ENCODE results near the gene FRMD6. TPM values are rescaled to one million over a fixed set of nuclear protein-coding genes. Genes with fewer than 3 reads are reported as not detected.
"Not testable (repeated sequence)": the region's sequence is repeated elsewhere in the genome, so short reads cannot be mapped to it uniquely, and the experiment has no call there.

The FRMD6 gene
- total and polyA plus RNA-seq, 9 donors = 19.4 to 41.4 (median 27.1) TPM

DNA sequence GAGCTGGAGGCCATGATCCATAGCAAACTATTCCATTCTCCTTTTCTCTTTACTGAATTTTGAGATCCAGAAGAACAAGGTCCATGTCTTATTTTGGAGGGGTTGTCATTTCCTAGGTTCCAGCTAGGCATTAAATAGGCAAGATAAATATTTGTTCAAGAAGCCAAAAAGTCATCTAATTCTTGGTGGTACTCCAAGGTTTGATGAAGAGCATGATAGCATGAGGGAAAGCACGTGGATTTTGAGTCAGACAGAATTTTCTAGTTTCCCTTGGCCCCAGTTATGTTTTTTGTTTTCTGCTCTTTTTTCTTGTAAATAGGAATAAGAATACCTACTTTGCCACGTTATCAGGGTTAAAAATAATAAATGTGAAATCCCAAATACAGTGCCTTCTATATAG lies 25.5 kb upstream of the FRMD6 start:
- WGBS (ENCODE audit: insufficient coverage) = no CpG with 5 or more reads among the region's 2 CpGs
- no peaks in the 10 kb centered on the region for H3K36me3 ChIP-seq (ENCODE audit: control insufficient read depth, insufficient read depth, low read length)
- no peak overlapping the region for H3K27ac ChIP-seq (ENCODE audit: low read length)
- H3K4me1 ChIP-seq (ENCODE audit: control insufficient read depth, insufficient read depth, low read length) = no peaks in the 10 kb centered on the region
- no peaks in the 10 kb centered on the region for H3K27me3 ChIP-seq (ENCODE audit: control insufficient read depth, insufficient read depth, low read length)
- H3K4me3 ChIP-seq (ENCODE audit: low read length) = no peak overlapping the region
- H3K9me3 ChIP-seq (replicated peaks; ENCODE audit: control insufficient read depth, low read depth, low read length) = no peaks in the 10 kb centered on the region
- DNase-seq = no peak

DNA sequence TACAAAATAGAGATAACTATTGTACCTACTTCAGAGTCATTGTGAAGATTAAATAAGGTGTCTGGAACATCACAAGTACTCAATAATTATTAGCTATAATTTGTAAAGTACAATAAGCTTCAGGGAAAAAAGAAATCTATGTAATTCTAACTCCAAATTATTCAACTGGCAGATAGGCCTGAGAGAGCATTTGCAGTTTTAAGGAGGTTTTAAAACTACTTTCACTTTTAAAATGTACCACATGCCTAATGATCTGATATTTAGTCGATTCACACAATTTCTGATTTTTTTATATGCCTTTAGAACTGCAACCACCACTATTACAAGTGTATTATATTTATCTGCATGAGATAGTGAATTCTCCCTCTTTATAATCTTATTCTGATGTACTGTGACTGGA lies 24.9 kb upstream of the FRMD6 start:
- DNase-seq = no peak
- no peaks in the 10 kb centered on the region for H3K4me1 ChIP-seq (ENCODE audit: control insufficient read depth, insufficient read depth, low read length)
- H3K4me3 ChIP-seq (ENCODE audit: low read length) = no peak overlapping the region
- WGBS (ENCODE audit: insufficient coverage) = no CpG with 5 or more reads among the region's 1 CpG
- no peaks in the 10 kb centered on the region for H3K9me3 ChIP-seq (replicated peaks; ENCODE audit: control insufficient read depth, low read depth, low read length)
- no peaks in the 10 kb centered on the region for H3K36me3 ChIP-seq (ENCODE audit: control insufficient read depth, insufficient read depth, low read length)
- H3K27me3 ChIP-seq (ENCODE audit: control insufficient read depth, insufficient read depth, low read length) = no peaks in the 10 kb centered on the region
- H3K27ac ChIP-seq (ENCODE audit: low read length) = no peak overlapping the region

- H3K4me1 ChIP-seq (ENCODE audit: control insufficient read depth, insufficient read depth, low read length) = no peaks in the 10 kb centered on the region
- no peak for DNase-seq
- no peak overlapping the region for H3K4me3 ChIP-seq (ENCODE audit: low read length)
- H3K27me3 ChIP-seq (ENCODE audit: control insufficient read depth, insufficient read depth, low read length) = no peaks in the 10 kb centered on the region
- no peak overlapping the region for H3K27ac ChIP-seq (ENCODE audit: low read length)
- no peaks in the 10 kb centered on the region for H3K9me3 ChIP-seq (replicated peaks; ENCODE audit: control insufficient read depth, low read depth, low read length)
- H3K36me3 ChIP-seq (ENCODE audit: control insufficient read depth, insufficient read depth, low read length) = no peaks in the 10 kb centered on the region
Measured at GRCh38 chr14:51627313-51627712, 24.4 kb upstream of the FRMD6 start.

GRCh38 chr14:51628238-51628637 lies 23.5 kb upstream of the FRMD6 start:
- Histone ChIP-seq H3K36me3 (ENCODE audit: control insufficient read depth, insufficient read depth, low read length) (no peaks in the 10 kb centered on the region), H3K4me3 (ENCODE audit: low read length) (no peak overlapping the region), H3K27ac (ENCODE audit: low read length) (no peak overlapping the region), H3K4me1 (ENCODE audit: control insufficient read depth, insufficient read depth, low read length) (no peaks in the 10 kb centered on the region), H3K9me3 (replicated peaks; ENCODE audit: control insufficient read depth, low read depth, low read length) (no peaks in the 10 kb centered on the region), H3K27me3 (ENCODE audit: control insufficient read depth, insufficient read depth, low read length) (no peaks in the 10 kb centered on the region)
- no CpG with 5 or more reads among the region's 1 CpG for WGBS (ENCODE audit: insufficient coverage)
- no peak for DNase-seq

GRCh38 chr14:51630987-51631386 lies 20.7 kb upstream of the FRMD6 start:
- no peak overlapping the region for H3K27ac ChIP-seq (ENCODE audit: low read length)
- DNase-seq = no peak
- WGBS (ENCODE audit: insufficient coverage) = no CpG with 5 or more reads among the region's 2 CpGs
- H3K4me1 ChIP-seq (ENCODE audit: control insufficient read depth, insufficient read depth, low read length) = no peaks in the 10 kb centered on the region
- no peaks in the 10 kb centered on the region for H3K36me3 ChIP-seq (ENCODE audit: control insufficient read depth, insufficient read depth, low read length)
- H3K27me3 ChIP-seq (ENCODE audit: control insufficient read depth, insufficient read depth, low read length) = no peaks in the 10 kb centered on the region
- no peak overlapping the region for H3K4me3 ChIP-seq (ENCODE audit: low read length)
- H3K9me3 ChIP-seq (replicated peaks; ENCODE audit: control insufficient read depth, low read depth, low read length) = no peaks in the 10 kb centered on the region

DNA sequence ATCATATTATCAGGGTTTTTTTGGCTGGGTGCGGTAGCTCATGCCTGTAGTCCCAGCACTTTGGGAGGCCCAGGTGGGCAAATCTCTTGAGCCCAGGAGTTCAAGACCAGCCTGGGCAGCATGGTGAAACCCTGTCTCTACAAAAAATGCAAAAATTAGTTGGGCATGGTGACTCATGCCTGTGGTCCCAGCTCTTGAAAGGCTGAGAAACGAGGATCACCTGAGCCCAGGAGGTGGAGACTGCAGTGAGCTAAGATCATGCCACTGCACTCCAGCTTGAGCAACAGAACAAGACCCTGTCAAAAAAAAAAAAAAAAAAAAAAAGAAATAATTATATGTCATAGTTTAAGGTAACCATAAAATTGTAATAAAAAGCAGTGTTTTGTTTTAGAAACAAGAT lies 18.4 kb upstream of the FRMD6 start:
- not testable (repeated sequence) for H3K36me3 ChIP-seq (ENCODE audit: control insufficient read depth, insufficient read depth, low read length); H3K27ac ChIP-seq (ENCODE audit: low read length); H3K9me3 ChIP-seq (replicated peaks; ENCODE audit: control insufficient read depth, low read depth, low read length); DNase-seq; H3K27me3 ChIP-seq (ENCODE audit: control insufficient read depth, insufficient read depth, low read length); H3K4me1 ChIP-seq (ENCODE audit: control insufficient read depth, insufficient read depth, low read length); H3K4me3 ChIP-seq (ENCODE audit: low read length)
- 89% methylated on average over 1 of the region's 2 CpGs for WGBS (ENCODE audit: insufficient coverage)

GRCh38 chr14:51636109-51636508 lies 15.6 kb upstream of the FRMD6 start:
- peaks cover 5% of the 10 kb centered on the region for H3K4me1 ChIP-seq (ENCODE audit: control insufficient read depth, insufficient read depth, low read length)
- H3K36me3 ChIP-seq (ENCODE audit: control insufficient read depth, insufficient read depth, low read length) = no peaks in the 10 kb centered on the region
- no peak overlapping the region for H3K4me3 ChIP-seq (ENCODE audit: low read length)
- no peaks in the 10 kb centered on the region for H3K27me3 ChIP-seq (ENCODE audit: control insufficient read depth, insufficient read depth, low read length)
- no peak overlapping the region for H3K27ac ChIP-seq (ENCODE audit: low read length)
- WGBS (ENCODE audit: insufficient coverage) = 67% methylated on average over 1 of the region's 4 CpGs
- no peak for DNase-seq
- no peaks in the 10 kb centered on the region for H3K9me3 ChIP-seq (replicated peaks; ENCODE audit: control insufficient read depth, low read depth, low read length)

DNA sequence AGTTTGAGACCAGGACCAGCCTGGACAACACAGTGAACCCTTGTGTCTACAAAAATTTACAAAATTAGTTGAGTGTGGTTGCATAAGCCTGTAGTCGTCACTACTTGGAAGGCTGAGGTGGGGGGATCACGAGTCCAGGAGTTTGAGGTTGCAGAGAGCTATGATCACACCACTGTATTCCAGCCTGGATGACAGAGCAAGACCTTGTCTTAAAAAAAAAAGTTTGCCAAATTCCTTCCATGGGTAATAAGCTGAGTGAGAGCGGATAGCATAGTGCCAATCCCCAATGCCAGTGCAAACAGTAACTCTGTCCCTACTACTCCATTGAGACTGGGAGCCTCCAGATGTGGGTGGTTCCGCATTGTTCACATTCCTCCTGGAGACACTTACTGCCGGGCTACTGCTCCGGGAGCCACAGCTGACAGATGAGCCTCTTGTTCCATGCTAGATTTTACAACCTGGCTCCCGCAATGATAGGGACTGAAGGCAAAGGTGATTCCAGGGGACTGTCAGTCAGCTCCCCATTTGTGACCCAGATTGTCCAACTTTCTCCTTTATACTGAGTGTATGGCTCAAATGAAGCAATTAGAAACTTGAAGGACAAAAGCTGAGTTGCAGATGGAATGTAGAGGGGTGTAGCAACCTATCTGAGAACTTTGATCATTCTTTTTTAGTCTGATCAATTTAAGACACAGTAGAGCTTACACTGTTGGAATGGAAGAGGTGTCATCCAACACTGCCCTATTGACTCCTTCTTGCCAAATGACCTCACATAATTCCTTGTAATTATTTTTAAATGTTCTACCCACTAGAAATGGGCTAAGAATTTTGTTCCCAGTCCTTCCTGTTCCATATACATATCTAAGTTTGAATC lies 13.4 kb upstream of the FRMD6 start:
- DNase-seq = no peak
- no peak overlapping the region for H3K27ac ChIP-seq (ENCODE audit: low read length)
- WGBS (ENCODE audit: insufficient coverage) = 67% methylated on average over 4 of the region's 7 CpGs

GRCh38 chr14:51639668-51640316 lies 11.9 kb upstream of the FRMD6 start:
- peaks cover 5% of the 10 kb centered on the region for H3K4me1 ChIP-seq (ENCODE audit: control insufficient read depth, insufficient read depth, low read length)
- no peak for DNase-seq
- no CpG with 5 or more reads among the region's 5 CpGs for WGBS (ENCODE audit: insufficient coverage)

More for the DNA sequence above, 13.4 kb upstream of the FRMD6 start:
- H3K4me3 ChIP-seq (ENCODE audit: low read length) = no peak overlapping the region
- peaks cover 5% of the 10 kb centered on the region for H3K4me1 ChIP-seq (ENCODE audit: control insufficient read depth, insufficient read depth, low read length)
- no peaks in the 10 kb centered on the region for H3K27me3 ChIP-seq (ENCODE audit: control insufficient read depth, insufficient read depth, low read length)
- H3K9me3 ChIP-seq (replicated peaks; ENCODE audit: control insufficient read depth, low read depth, low read length) = no peaks in the 10 kb centered on the region
- peaks cover 5% of the 10 kb centered on the region for H3K36me3 ChIP-seq (ENCODE audit: control insufficient read depth, insufficient read depth, low read length)

GRCh38 chr14:51643140-51643539 lies 8.6 kb upstream of the FRMD6 start:
- DNase-seq = no peak
- H3K4me3 ChIP-seq (ENCODE audit: low read length) = no peak overlapping the region
- no peaks in the 10 kb centered on the region for H3K9me3 ChIP-seq (replicated peaks; ENCODE audit: control insufficient read depth, low read depth, low read length)
- H3K4me1 ChIP-seq (ENCODE audit: control insufficient read depth, insufficient read depth, low read length) = peaks cover 1% of the 10 kb centered on the region
- no peaks in the 10 kb centered on the region for H3K27me3 ChIP-seq (ENCODE audit: control insufficient read depth, insufficient read depth, low read length)
- H3K27ac ChIP-seq (ENCODE audit: low read length) = no peak overlapping the region
- H3K36me3 ChIP-seq (ENCODE audit: control insufficient read depth, insufficient read depth, low read length) = peaks cover 5% of the 10 kb centered on the region
- 80% methylated on average over 3 of the region's 3 CpGs for WGBS (ENCODE audit: insufficient coverage)

More at GRCh38 chr14:51639668-51640316, 11.9 kb upstream of the FRMD6 start:
- Histone ChIP-seq H3K4me3 (ENCODE audit: low read length) (no peak overlapping the region), H3K27me3 (ENCODE audit: control insufficient read depth, insufficient read depth, low read length) (no peaks in the 10 kb centered on the region), H3K27ac (ENCODE audit: low read length) (no peak overlapping the region), H3K36me3 (ENCODE audit: control insufficient read depth, insufficient read depth, low read length) (peaks cover 5% of the 10 kb centered on the region), H3K9me3 (replicated peaks; ENCODE audit: control insufficient read depth, low read depth, low read length) (no peaks in the 10 kb centered on the region)
